MM.1S (cell line): ENCODE measurements around the gene GATC.

Experiments
- DNase-seq: peaks from one replicate; pipeline ENCODE4 v3.0.0-alpha.2; 2015
- H2AFZ ChIP-seq: fragments of 300-600 bp; sonication (generic); 2 replicates; pipeline ENCODE4 v1.6.0; 2016; ENCODE audit warnings: antibody characterized with exemption, low read length
- H3F3A ChIP-seq: fragments of 300-600 bp; sonication (generic); 2 replicates; pipeline ENCODE4 v1.6.1; 2016; ENCODE audit warnings: mild to moderate bottlenecking, antibody characterized with exemption, low read length, moderate library complexity, mixed read lengths; ENCODE audit not compliant: insufficient read depth
- H3K27ac ChIP-seq: fragments of 300-600 bp; sonication (generic); 2 replicates; pipeline ENCODE4 v1.5.1; 2016; ENCODE audit warnings: mild to moderate bottlenecking, low read length
- H3K27me3 ChIP-seq: fragments of 300-600 bp; sonication (generic); replicated peaks from 2 replicates; pipeline ENCODE4 v1.6.0; 2016; ENCODE audit warnings: low read length; ENCODE audit not compliant: insufficient read depth
- H3K36me3 ChIP-seq: fragments of 300-600 bp; sonication (generic); replicated peaks from 2 replicates; pipeline ENCODE4 v1.6.1; 2016; ENCODE audit warnings: mild to moderate bottlenecking, low read length, mixed read lengths; ENCODE audit not compliant: insufficient read depth
- H3K4me1 ChIP-seq: fragments of 300-600 bp; sonication (generic); 2 replicates; pipeline ENCODE4 v1.6.1; 2016; ENCODE audit warnings: low read length, mixed read lengths
- H3K4me2 ChIP-seq: fragments of 300-600 bp; sonication (generic); 2 replicates; pipeline ENCODE4 v1.6.0; 2016; ENCODE audit warnings: low read depth, low read length
- H3K4me3 ChIP-seq: fragments of 300-600 bp; sonication (generic); 2 replicates; pipeline ENCODE4 v1.5.1; 2016; ENCODE audit warnings: low read length, mixed read lengths
- H3K79me2 ChIP-seq: fragments of 300-600 bp; sonication (generic); 2 replicates; pipeline ENCODE4 v1.6.1; 2016; ENCODE audit warnings: mixed run types, low read length, mixed read lengths
- H3K9ac ChIP-seq: fragments of 300-600 bp; sonication (generic); 2 replicates; pipeline ENCODE4 v1.6.1; 2016; ENCODE audit warnings: low read length, mixed read lengths
- H3K9me2 ChIP-seq: fragments of 300-600 bp; sonication (generic); replicated peaks from 2 replicates; pipeline ENCODE4 v1.6.1; 2016; ENCODE audit warnings: mild to moderate bottlenecking, low read length, mixed read lengths; ENCODE audit not compliant: insufficient read depth
- H3K9me3 ChIP-seq: fragments of 300-600 bp; sonication (generic); replicated peaks from 2 replicates; pipeline ENCODE4 v1.6.1; 2016; ENCODE audit warnings: mild to moderate bottlenecking, low read length, mixed read lengths; ENCODE audit not compliant: insufficient read depth
- H4K20me1 ChIP-seq: fragments of 300-600 bp; sonication (generic); 2 replicates; pipeline ENCODE4 v1.6.1; 2016; ENCODE audit warnings: mild to moderate bottlenecking, low read length, moderate library complexity, mixed read lengths; ENCODE audit not compliant: insufficient read depth
- EZH2 ChIP-seq: fragments of 300-600 bp; sonication (generic); optimal IDR thresholded peaks from 2 replicates; pipeline ENCODE3; 2017; ENCODE audit warnings: low read depth, mild to moderate bottlenecking, antibody characterized with exemption, low read length, mixed read lengths
- EZH2phosphoT487 ChIP-seq: fragments of 300-600 bp; sonication (generic); IDR thresholded peaks from 2 replicates; pipeline ENCODE4 v1.6.1; 2018; ENCODE audit warnings: antibody characterized with exemption, low read length
- TF ChIP-seq, protein P1 (sequence below): fragments of 300-600 bp; sonication (generic); IDR thresholded peaks from 2 replicates; pipeline ENCODE4 v1.5.1; 2016; ENCODE audit warnings: antibody characterized with exemption, low read length, mixed read lengths

GATC gene

GRCh38 chr12:120498870-120499515 is 52.7 kb downstream of the GATC start:
- Histone ChIP-seq H3K27me3 (no peaks in the 10 kb centered on the region), H4K20me1 (no peaks in the 10 kb centered on the region), H3F3A (0 out of 2 replicates have a peak, but pooled peaks cover 5% of the 10 kb centered on the region), H3K4me1 (no peaks in the 10 kb centered on the region), H3K79me2 (peaks cover 23% of the 10 kb centered on the region), H3K9me2 (no peaks in the 10 kb centered on the region), H3K36me3 (no peaks in the 10 kb centered on the region), H3K9me3 (no peaks in the 10 kb centered on the region), H3K4me3 (no peak overlapping the region), H3K27ac (no peak overlapping the region), H3K4me2 (no peak overlapping the region), H2AFZ (no peak overlapping the region), H3K9ac (no peak overlapping the region)
- TF ChIP-seq, protein P1, sequence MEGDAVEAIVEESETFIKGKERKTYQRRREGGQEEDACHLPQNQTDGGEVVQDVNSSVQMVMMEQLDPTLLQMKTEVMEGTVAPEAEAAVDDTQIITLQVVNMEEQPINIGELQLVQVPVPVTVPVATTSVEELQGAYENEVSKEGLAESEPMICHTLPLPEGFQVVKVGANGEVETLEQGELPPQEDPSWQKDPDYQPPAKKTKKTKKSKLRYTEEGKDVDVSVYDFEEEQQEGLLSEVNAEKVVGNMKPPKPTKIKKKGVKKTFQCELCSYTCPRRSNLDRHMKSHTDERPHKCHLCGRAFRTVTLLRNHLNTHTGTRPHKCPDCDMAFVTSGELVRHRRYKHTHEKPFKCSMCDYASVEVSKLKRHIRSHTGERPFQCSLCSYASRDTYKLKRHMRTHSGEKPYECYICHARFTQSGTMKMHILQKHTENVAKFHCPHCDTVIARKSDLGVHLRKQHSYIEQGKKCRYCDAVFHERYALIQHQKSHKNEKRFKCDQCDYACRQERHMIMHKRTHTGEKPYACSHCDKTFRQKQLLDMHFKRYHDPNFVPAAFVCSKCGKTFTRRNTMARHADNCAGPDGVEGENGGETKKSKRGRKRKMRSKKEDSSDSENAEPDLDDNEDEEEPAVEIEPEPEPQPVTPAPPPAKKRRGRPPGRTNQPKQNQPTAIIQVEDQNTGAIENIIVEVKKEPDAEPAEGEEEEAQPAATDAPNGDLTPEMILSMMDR = no peak
- TF ChIP-seq EZH2phosphoT487 (no peak), EZH2 (no peak)
- no peak for DNase-seq

DNA sequence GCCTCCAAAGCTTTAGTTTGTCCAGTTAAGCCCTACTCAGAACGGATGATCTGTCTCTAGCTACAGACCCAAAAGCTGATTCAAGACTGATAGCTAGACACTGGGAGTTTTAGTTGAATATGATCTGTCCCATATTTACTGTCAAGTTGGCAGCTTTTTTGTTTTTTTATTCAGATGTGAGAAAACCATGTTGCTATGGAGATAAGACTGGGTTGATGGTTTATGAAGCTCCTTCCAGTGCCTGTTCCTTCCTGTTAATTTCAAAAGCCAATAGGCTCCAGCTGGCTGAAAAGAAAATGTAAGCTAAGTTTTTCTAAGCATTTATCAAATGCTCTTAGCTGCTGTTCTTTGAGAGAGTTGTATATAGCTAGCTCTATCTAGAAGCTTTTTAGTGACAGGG is 54.3 kb downstream of the GATC start:
- Histone ChIP-seq H4K20me1 (no peaks in the 10 kb centered on the region), H3K27me3 (no peaks in the 10 kb centered on the region), H3K9me3 (no peaks in the 10 kb centered on the region), H3K27ac (no peak overlapping the region), H3F3A (0 out of 2 replicates have a peak, but pooled peaks cover 5% of the 10 kb centered on the region), H3K4me2 (no peak overlapping the region), H3K79me2 (peaks cover 17% of the 10 kb centered on the region), H3K4me1 (no peaks in the 10 kb centered on the region), H3K9me2 (no peaks in the 10 kb centered on the region), H3K9ac (no peak overlapping the region), H2AFZ (no peak overlapping the region), H3K36me3 (no peaks in the 10 kb centered on the region), H3K4me3 (no peak overlapping the region)
- no peak for TF ChIP-seq EZH2phosphoT487
- TF ChIP-seq, protein P1 = no peak
- TF ChIP-seq EZH2 = no peak
- DNase-seq = no peak

- H3K4me3 ChIP-seq = no peak overlapping the region
- H3K36me3 ChIP-seq = no peaks in the 10 kb centered on the region
- no peaks in the 10 kb centered on the region for H3K4me1 ChIP-seq
- no peaks in the 10 kb centered on the region for H4K20me1 ChIP-seq
- no peaks in the 10 kb centered on the region for H3K27me3 ChIP-seq
- H3K27ac ChIP-seq = no peak overlapping the region
- H3K9ac ChIP-seq = no peak overlapping the region
- no peak for DNase-seq
- H3K9me2 ChIP-seq = no peaks in the 10 kb centered on the region
- no peak overlapping the region for H2AFZ ChIP-seq
- H3K9me3 ChIP-seq = no peaks in the 10 kb centered on the region
- no peaks in the 10 kb centered on the region for H3K79me2 ChIP-seq
- TF ChIP-seq, protein P1 = no peak
- TF ChIP-seq EZH2 = no peak
- TF ChIP-seq EZH2phosphoT487 = no peak
- H3F3A ChIP-seq = no peaks in the 10 kb centered on the region
- H3K4me2 ChIP-seq = no peak overlapping the region
These were observed 58.3 kb downstream of the GATC start for GRCh38 chr12:120504587-120504986.
